GM12878 (cell line): ENCODE data around the gene ICAM2.

Source experiments
- CHD4 ChIP-seq: fragments of 200-600 bp; sonication (generic); IDR thresholded peaks from 2 replicates; pipeline ENCODE4 v1.6.1; 2016; ENCODE audit warnings: mild to moderate bottlenecking
- CTCF ChIP-seq, 3 experiments: IDR thresholded peaks in 2 of 3; conservative IDR thresholded peaks in 1 of 3; 2 replicates each; pipeline ENCODE4 v1.5.1; 2011; ENCODE audit warnings: low read depth in 3 of 3, low read length in 3 of 3, mild to moderate bottlenecking in 3 of 3, control low read depth in 2 of 3, moderate library complexity in 2 of 3, inconsistent platforms in 1 of 3, mixed read lengths in 1 of 3; ENCODE audit not compliant: control insufficient read depth in 2 of 3, insufficient read depth in 1 of 3; ENCODE audit errors: extremely low read depth in 1 of 3
- EZH2 ChIP-seq: IDR thresholded peaks from 2 replicates; pipeline ENCODE4 v1.6.1; 2012; ENCODE audit warnings: low read depth, mild to moderate bottlenecking, control low read depth, inconsistent platforms, low read length, borderline replicate concordance; ENCODE audit not compliant: control insufficient read depth
- KAT2A ChIP-seq: conservative IDR thresholded peaks from 2 replicates; pipeline ENCODE4 v1.6.1; 2011; ENCODE audit warnings: low read depth, low read length; ENCODE audit not compliant: control insufficient read depth
- MXI1 ChIP-seq: fragments of 150-350 bp; IDR thresholded peaks from 2 replicates; pipeline ENCODE4 v1.6.1; 2011; ENCODE audit warnings: low read depth, mild to moderate bottlenecking, inconsistent platforms, low read length, improper control_type of control experiment
- POLR2A ChIP-seq: IDR thresholded peaks from 2 replicates; pipeline ENCODE4 v1.6.1; 2011; ENCODE audit warnings: low read depth, mild to moderate bottlenecking, low read length
- REST ChIP-seq: IDR thresholded peaks from 2 replicates; pipeline ENCODE4 v1.6.1; 2012; ENCODE audit warnings: mild to moderate bottlenecking, low read depth, low read length
- SPI1 ChIP-seq: IDR thresholded peaks from 2 replicates; pipeline ENCODE4 v1.6.1; 2011; ENCODE audit warnings: low read depth, mild to moderate bottlenecking, low read length, moderate library complexity, borderline replicate concordance; ENCODE audit not compliant: insufficient read depth
- SUPT20H ChIP-seq: IDR thresholded peaks from 2 replicates; pipeline ENCODE4 v1.6.1; 2011; ENCODE audit warnings: low read depth, mild to moderate bottlenecking, low read length, moderate library complexity, borderline replicate concordance; ENCODE audit not compliant: control insufficient read depth
- YY1 ChIP-seq: IDR thresholded peaks from 2 replicates; pipeline ENCODE4 v1.6.1; 2011; ENCODE audit warnings: low read depth, mild to moderate bottlenecking, low read length
- ZBED1 ChIP-seq: IDR thresholded peaks from 2 replicates; pipeline ENCODE4 v1.6.1; 2016; ENCODE audit warnings: borderline replicate concordance

GRCh38 chr17:63996430-63997182 lies 23.8 kb downstream of the ICAM2 start:
- no peak for TF ChIP-seq SPI1
- TF ChIP-seq EZH2: no peak
- no peak for TF ChIP-seq REST
- TF ChIP-seq KAT2A: no peak
- no peak for TF ChIP-seq SUPT20H
- TF ChIP-seq YY1: no peak
- TF ChIP-seq ZBED1: no peak
- no peak for TF ChIP-seq CHD4
- no peak for TF ChIP-seq MXI1
- no peak for TF ChIP-seq POLR2A
- TF ChIP-seq CTCF (IDR thresholded peaks at IDR 0.05 in 2 of 3, conservative IDR thresholded peaks at IDR 0.05 in 1 of 3; ENCODE audit: control insufficient read depth in 2 of 3, extremely low read depth in 1 of 3, insufficient read depth in 1 of 3, low read depth in 3 of 3, low read length in 3 of 3): no peak
